MCF 10A (cell line): ENCODE data around the gene FBH1. TPM values are rescaled to one million over a fixed set of nuclear protein-coding genes. Genes with fewer than 3 reads are reported as not detected.

Experiments used
- BruUV-seq: library from RNA; stranded (reverse); fragments of 400-500 nt; replicated peaks from 2 replicates; lab custom pipeline; 2021; lab: Mats Ljungman, UMichigan
- CTCF ChIA-PET: fragments of 300-600 bp; sonication (Branson Sonifier 250); formaldehyde crosslinking; extraction: SDS; loops from one replicate; lab custom pipeline; 2021; ENCODE audit warnings: antibody characterized with exemption, inconsistent platforms; lab: Yijun Ruan, JAX
- POLR2A ChIA-PET: fragments of 300-600, 350-650 bp; sonication (Branson Sonifier 250); formaldehyde crosslinking; extraction: SDS; loops from one replicate; lab custom pipeline; 2020; ENCODE audit warnings: antibody characterized with exemption, inconsistent platforms; lab: Yijun Ruan, JAX
- DNase-seq: peaks from one replicate; pipeline ENCODE4 v3.0.0-alpha.2; 2018; ENCODE audit not compliant: unreplicated experiment
- H3K27ac Mint-ChIP-seq: one replicate; pipeline ENCODE4 v1.8.0; 2022; ENCODE audit warnings: mild to moderate bottlenecking, low read depth, mixed read lengths; ENCODE audit not compliant: unreplicated experiment
- H3K27me3 Mint-ChIP-seq: one replicate; pipeline ENCODE4 v1.8.0; 2022; ENCODE audit warnings: mixed read lengths; ENCODE audit not compliant: insufficient read depth, unreplicated experiment
- H3K36me3 Mint-ChIP-seq: one replicate; pipeline ENCODE4 v1.8.0; 2022; ENCODE audit warnings: mild to moderate bottlenecking, moderate library complexity, mixed read lengths; ENCODE audit not compliant: insufficient read depth, unreplicated experiment
- H3K4me1 Mint-ChIP-seq: one replicate; pipeline ENCODE4 v1.8.0; 2022; ENCODE audit warnings: mixed read lengths; ENCODE audit not compliant: insufficient read depth, unreplicated experiment
- H3K4me3 Mint-ChIP-seq: one replicate; pipeline ENCODE4 v1.8.0; 2022; ENCODE audit warnings: mild to moderate bottlenecking, moderate library complexity, mixed read lengths; ENCODE audit not compliant: unreplicated experiment
- H3K9me3 Mint-ChIP-seq: one replicate; pipeline ENCODE4 v1.8.0; 2022; ENCODE audit warnings: mixed read lengths; ENCODE audit not compliant: unreplicated experiment
- CTCF ChIP-seq: fragments of 200-600 bp; IDR thresholded peaks from one replicate; pipeline ENCODE4 v1.8.0; 2022; ENCODE audit warnings: antibody characterized with exemption, mild to moderate bottlenecking; ENCODE audit not compliant: unreplicated experiment
- intact Hi-C: fragments of 100-400 bp; cut with micrococcal nuclease; formaldehyde crosslinking; loops from 2 replicates; pipeline ENCODE4 v1.14.1; 2022
- total RNA-seq: library from RNA; stranded (reverse); gene quantifications from 2 replicates; pipeline ENCODE4 v1.2.3, GENCODE V29; 2022

FBH1 gene
- total RNA-seq, 1 experiment from 2014 or later: 61.8 TPM

- DNase-seq: no peak
- H3K4me1 Mint-ChIP-seq: peaks cover 10% of the 10 kb centered on the region
- intact Hi-C loops: no loop called here
- no peak for TF ChIP-seq CTCF
- BruUV-seq: no TSS peak
- H3K27ac Mint-ChIP-seq: no peak overlapping the region
- no peaks in the 10 kb centered on the region for H3K27me3 Mint-ChIP-seq
- ChIA-PET CTCF (interaction anchor here (0.9 kb wide), 1 partner anchor 18 kb away, joined by 3 read pairs; no protein-coding TSS in a partner anchor), POLR2A (no interaction called here)
- H3K36me3 Mint-ChIP-seq: peaks cover 4% of the 10 kb centered on the region
- H3K4me3 Mint-ChIP-seq: no peak overlapping the region
- H3K9me3 Mint-ChIP-seq: no peaks in the 10 kb centered on the region
These were observed 78.1 kb downstream of the FBH1 start for GRCh38 chr10:5968037-5968680.

GRCh38 chr10:5968681-5969453, 78.8 kb downstream of the FBH1 start:
- no peak overlapping the region for H3K27ac Mint-ChIP-seq
- no peak overlapping the region for H3K4me3 Mint-ChIP-seq
- H3K27me3 Mint-ChIP-seq: no peaks in the 10 kb centered on the region
- ChIA-PET POLR2A (interaction anchor here (0.5 kb wide), 1 partner anchor 250 kb away, joined by 3 read pairs; no protein-coding TSS in a partner anchor), CTCF (no interaction called here)
- DNase-seq: no peak
- peaks cover 4% of the 10 kb centered on the region for H3K36me3 Mint-ChIP-seq
- no TSS peak for BruUV-seq
- no peak for TF ChIP-seq CTCF
- peaks cover 10% of the 10 kb centered on the region for H3K4me1 Mint-ChIP-seq
- intact Hi-C loops: no loop called here
- H3K9me3 Mint-ChIP-seq: no peaks in the 10 kb centered on the region

- DNase-seq: no peak
- Mint-ChIP-seq H3K9me3 (no peaks in the 10 kb centered on the region), H3K4me1 (peaks cover 10% of the 10 kb centered on the region), H3K36me3 (no peaks in the 10 kb centered on the region), H3K27me3 (no peaks in the 10 kb centered on the region), H3K4me3 (no peak overlapping the region), H3K27ac (no peak overlapping the region)
- no TSS peak for BruUV-seq
- intact Hi-C loops: no loop called here
- TF ChIP-seq CTCF: no peak
- CTCF ChIA-PET: interaction anchor here (0.9 kb wide), 1 partner anchor 118 kb away, joined by 3 read pairs; no protein-coding TSS in a partner anchor
- POLR2A ChIA-PET: interaction anchor here (0.7 to 2.7 kb wide), 4 partner anchors 10 to 80 kb away, joined by 4 to 33 read pairs (median 15); partner anchors contain the start of genes ANKRD16 and FBH1
These were observed 80.0 kb downstream of the FBH1 start for GRCh38 chr10:5970066-5970465.

- no peaks in the 10 kb centered on the region for H3K27me3 Mint-ChIP-seq
- BruUV-seq: no TSS peak
- ChIA-PET CTCF (interaction anchor here (0.9 to 1.8 kb wide), 2 partner anchors 43 to 117 kb away, joined by 3 to 8 read pairs; no protein-coding TSS in a partner anchor), POLR2A (interaction anchor here (0.7 to 2.7 kb wide), 7 partner anchors 10 to 157 kb away, joined by 3 to 33 read pairs (median 8); partner anchors contain the start of genes ANKRD16, FBH1 and GDI2)
- peaks cover 10% of the 10 kb centered on the region for H3K4me1 Mint-ChIP-seq
- TF ChIP-seq CTCF: no peak
- no peaks in the 10 kb centered on the region for H3K9me3 Mint-ChIP-seq
- no peak overlapping the region for H3K27ac Mint-ChIP-seq
- intact Hi-C loops: no loop called here
- DNase-seq: no peak
- H3K36me3 Mint-ChIP-seq: no peaks in the 10 kb centered on the region
- H3K4me3 Mint-ChIP-seq: no peak overlapping the region
These were observed 80.5 kb downstream of the FBH1 start for GRCh38 chr10:5970527-5970926.
